PC-9 (cell line): Measurements from ENCODE around the gene CAMTA1. TPM values are rescaled to one million over a fixed set of nuclear protein-coding genes. Genes with fewer than 3 reads are reported as not detected.

Source experiments
- BruUV-seq: library from RNA; stranded (reverse); fragments of 400-500 nt; replicated peaks from 2 replicates; lab custom pipeline; 2021; lab: Mats Ljungman, UMichigan
- CTCF ChIA-PET: fragments of 300-600 bp; sonication (Branson Sonifier 250); formaldehyde crosslinking; loops from one replicate; lab custom pipeline; 2022; ENCODE audit warnings: antibody characterized with exemption; lab: Charles Lee
- POLR2A ChIA-PET: fragments of 300-600 bp; sonication (Branson Sonifier 250); formaldehyde crosslinking; loops from one replicate; lab custom pipeline; 2022; ENCODE audit warnings: antibody characterized with exemption; ENCODE audit not compliant: unreplicated experiment; lab: Charles Lee
- DNase-seq, 2 experiments: peaks; one replicate each; pipeline versions ENCODE4 v3.0.0 to v3.0.0-alpha.2; 2015 to 2022; ENCODE audit warnings: mixed read lengths in 1 of 2
- H2AFZ ChIP-seq: fragments of 200-600 bp; sonication (generic); 2 replicates; pipeline ENCODE4 v1.8.1; 2017; ENCODE audit warnings: antibody characterized with exemption
- H3F3A ChIP-seq: fragments of 200-600 bp; sonication (generic); 2 replicates; pipeline ENCODE4 v1.8.1; 2017; ENCODE audit warnings: antibody characterized with exemption, mild to moderate bottlenecking, low read depth; ENCODE audit not compliant: insufficient read depth
- H3K27ac ChIP-seq: fragments of 200-600 bp; sonication (generic); 2 replicates; pipeline ENCODE4 v1.6.1; 2016; ENCODE audit warnings: mixed run types
- H3K27me3 ChIP-seq: fragments of 200-600 bp; sonication (generic); 2 replicates; pipeline ENCODE4 v1.6.1; 2016; ENCODE audit warnings: low read depth, mixed run types; ENCODE audit not compliant: insufficient read depth
- H3K36me3 ChIP-seq: fragments of 200-600 bp; sonication (generic); 2 replicates; pipeline ENCODE4 v1.6.1; 2016; ENCODE audit warnings: low read depth, mixed run types
- H3K4me1 ChIP-seq: fragments of 200-600 bp; sonication (generic); replicated peaks from 2 replicates; pipeline ENCODE4 v1.6.1; 2016; ENCODE audit warnings: mixed run types; ENCODE audit not compliant: insufficient read depth
- H3K4me2 ChIP-seq: fragments of 200-600 bp; sonication (generic); 2 replicates; pipeline ENCODE4 v1.6.1; 2017; ENCODE audit warnings: mixed run types
- H3K4me3 ChIP-seq: fragments of 200-600 bp; sonication (generic); 2 replicates; pipeline ENCODE4 v1.6.1; 2016; ENCODE audit warnings: mixed run types
- H3K79me2 ChIP-seq: fragments of 200-600 bp; sonication (generic); 2 replicates; pipeline ENCODE4 v1.6.1; 2017; ENCODE audit warnings: low read depth, mixed run types
- H3K9me2 ChIP-seq: fragments of 200-600 bp; sonication (generic); 2 replicates; pipeline ENCODE4 v1.8.1; 2017; ENCODE audit warnings: mild to moderate bottlenecking; ENCODE audit not compliant: insufficient read depth
- H3K9me3 ChIP-seq: fragments of 200-600 bp; sonication (generic); 2 replicates; pipeline ENCODE4 v1.8.1; 2016; ENCODE audit warnings: low read depth; ENCODE audit not compliant: insufficient read depth
- H4K20me1 ChIP-seq: fragments of 200-600 bp; sonication (generic); 2 replicates; pipeline ENCODE4 v1.8.1; 2017; ENCODE audit not compliant: insufficient read depth
- CTCF ChIP-seq: fragments of 200-600 bp; sonication (generic); conservative IDR thresholded peaks from 2 replicates; pipeline ENCODE4 v1.6.1; 2017; ENCODE audit warnings: mixed run types, antibody characterized with exemption, mild to moderate bottlenecking, moderate library complexity
- EZH2 ChIP-seq: fragments of 200-600 bp; sonication (generic); IDR thresholded peaks from 2 replicates; pipeline ENCODE4 v1.8.0; 2017; ENCODE audit warnings: antibody characterized with exemption, low read depth
- intact Hi-C: fragments of 100-400 bp; cut with micrococcal nuclease; formaldehyde crosslinking; loops from one replicate; pipeline ENCODE4 v1.10.0; 2022; ENCODE audit not compliant: unreplicated experiment
- total RNA-seq: library from RNA; stranded (reverse); gene quantifications from 2 replicates; pipeline ENCODE4 v1.2.3, GENCODE V29; 2021

Gene CAMTA1
- total RNA-seq, 1 experiment from 2014 or later: 72.3 TPM

GRCh38 chr1:7407544-7407895, 622.3 kb downstream of the CAMTA1 start:
- no peak for DNase-seq
- H3K27me3 ChIP-seq: peaks cover 5% of the 10 kb centered on the region; the same call in 1 of the 2 replicates
- no peaks in the 10 kb centered on the region for H3K9me3 ChIP-seq
- CTCF ChIA-PET: no interaction called here
- no peak overlapping the region for H3K4me3 ChIP-seq
- H4K20me1 ChIP-seq: no peaks in the 10 kb centered on the region
- no peaks in the 10 kb centered on the region for H3K79me2 ChIP-seq
- no peaks in the 10 kb centered on the region for H3K9me2 ChIP-seq
- no peak overlapping the region for H2AFZ ChIP-seq
- H3F3A ChIP-seq: no peaks in the 10 kb centered on the region
- H3K36me3 ChIP-seq: no peaks in the 10 kb centered on the region
- no peak overlapping the region for H3K4me2 ChIP-seq
- intact Hi-C loops: no loop called here
- POLR2A ChIA-PET: no interaction called here
- H3K4me1 ChIP-seq: no peaks in the 10 kb centered on the region
- no peak overlapping the region for H3K27ac ChIP-seq
- no TSS peak for BruUV-seq
- TF ChIP-seq EZH2: no peak
- no peak for TF ChIP-seq CTCF

- no peaks in the 10 kb centered on the region for H3K79me2 ChIP-seq
- H3K4me3 ChIP-seq: no peak overlapping the region
- no peaks in the 10 kb centered on the region for H3K9me3 ChIP-seq
- no peaks in the 10 kb centered on the region for H3F3A ChIP-seq
- H2AFZ ChIP-seq: no peak overlapping the region
- no peak overlapping the region for H3K27ac ChIP-seq
- DNase-seq: no peak
- POLR2A ChIA-PET: no interaction called here
- TF ChIP-seq EZH2 (no peak), CTCF (no peak)
- intact Hi-C loops: no loop called here
- no peak overlapping the region for H3K4me2 ChIP-seq
- peaks cover 5% of the 10 kb centered on the region; the same call in 1 of the 2 replicates for H3K27me3 ChIP-seq
- H3K4me1 ChIP-seq: no peaks in the 10 kb centered on the region
- no TSS peak for BruUV-seq
- H3K36me3 ChIP-seq: no peaks in the 10 kb centered on the region
- H3K9me2 ChIP-seq: no peaks in the 10 kb centered on the region
- H4K20me1 ChIP-seq: no peaks in the 10 kb centered on the region
- CTCF ChIA-PET: no interaction called here
Measured at GRCh38 chr1:7407980-7408770, 622.9 kb downstream of the CAMTA1 start.

GRCh38 chr1:7408771-7409150, 623.5 kb downstream of the CAMTA1 start:
- POLR2A ChIA-PET: interaction anchor here (0.5 kb wide), 1 partner anchor 109 kb away, joined by 5 read pairs; no protein-coding TSS in a partner anchor
- H3K4me1 ChIP-seq: no peaks in the 10 kb centered on the region
- no peaks in the 10 kb centered on the region for H3K9me3 ChIP-seq
- DNase-seq: no peak
- no peak overlapping the region for H3K4me2 ChIP-seq
- TF ChIP-seq CTCF: no peak
- no peak for TF ChIP-seq EZH2
- H3K79me2 ChIP-seq: no peaks in the 10 kb centered on the region
- H3K27me3 ChIP-seq: peaks cover 5% of the 10 kb centered on the region; the same call in 1 of the 2 replicates
- no peak overlapping the region for H2AFZ ChIP-seq
- H3K27ac ChIP-seq: no peak overlapping the region
- H3F3A ChIP-seq: no peaks in the 10 kb centered on the region
- CTCF ChIA-PET: no interaction called here
- intact Hi-C loops: no loop called here
- H3K36me3 ChIP-seq: no peaks in the 10 kb centered on the region
- H3K9me2 ChIP-seq: no peaks in the 10 kb centered on the region
- no peak overlapping the region for H3K4me3 ChIP-seq
- no peaks in the 10 kb centered on the region for H4K20me1 ChIP-seq
- BruUV-seq: no TSS peak
